ENCODE data around the gene PLXDC1. TPM values are rescaled to one million over a fixed set of nuclear protein-coding genes. Genes with fewer than 3 reads are reported as not detected.

Gene PLXDC1
- total and polyA plus RNA-seq, 2 of the 13 experiments (the other 11 are each of a cell fraction or from before 2014, with no cell fraction given): not detected

- TF ChIP-seq THAP7 (CRISPR knock-in tag; IDR thresholded peaks at IDR 0.05) (peak; percentile 33; the same call in 1 of the 2 replicates), ZNF414 (CRISPR knock-in tag; IDR thresholded peaks at IDR 0.05) (peak; percentile 91), MXD3 (CRISPR knock-in tag; IDR thresholded peaks at IDR 0.05) (peak; percentile 95), SOX13 (IDR thresholded peaks at IDR 0.05) (peak; percentile 43; the same call in 1 of the 2 replicates), SOX13 (CRISPR knock-in tag; conservative IDR thresholded peaks at IDR 0.05 in 1 of 2, IDR thresholded peaks at IDR 0.05 in 1 of 2) (peak; percentile 15 to 26; a peak in 1 of 4 replicates), SATB2 (CRISPR knock-in tag; IDR thresholded peaks at IDR 0.05) (peak; percentile 61), NR2F2 (IDR thresholded peaks at IDR 0.05; ENCODE audit: borderline replicate concordance, low read depth) (peak; percentile 72; the same call in 1 of the 2 replicates), ZMYM4 (CRISPR knock-in tag; IDR thresholded peaks at IDR 0.05) (peak; percentile 79), ZNF576 (CRISPR knock-in tag; IDR thresholded peaks at IDR 0.05) (0 out of 2 replicates have a peak, but pooled peaks have one; percentile 53), ESRRA (CRISPR knock-in tag; IDR thresholded peaks at IDR 0.05; ENCODE audit: low read depth) (no peak), ZC3H4 (CRISPR knock-in tag; IDR thresholded peaks at IDR 0.05; ENCODE audit: borderline replicate concordance) (no peak; the same call in none of the 2 replicates), ZHX1 (CRISPR knock-in tag; IDR thresholded peaks at IDR 0.05; ENCODE audit: low read depth) (no peak; the same call in 1 of the 2 replicates), SRF (IDR thresholded peaks at IDR 0.05; ENCODE audit: low read depth, low read length) (no peak), FOSL2 (CRISPR knock-in tag; IDR thresholded peaks at IDR 0.05) (peak; percentile 39; the same call in 1 of the 2 replicates), ZSCAN9 (CRISPR knock-in tag; IDR thresholded peaks at IDR 0.05; ENCODE audit: borderline replicate concordance) (peak; percentile 54; the same call in 1 of the 2 replicates), ZNF136 (CRISPR knock-in tag; IDR thresholded peaks at IDR 0.05; ENCODE audit: low read depth) (peak; percentile 58; the same call in 1 of the 2 replicates), HHEX (CRISPR knock-in tag; IDR thresholded peaks at IDR 0.05) (no peak), RCOR2 (CRISPR knock-in tag; IDR thresholded peaks at IDR 0.05) (no peak)
These were observed 48.8 kb upstream of the PLXDC1 start, which contains the start of gene RPL19 (continued) for GRCh38 chr17:39200070-39200879.
